Stimulated activated CD4-positive, alpha-beta T cell treated with anti-CD3 and anti-CD28 coated beads, Interleukin-1b, Interleukin-23, amount 100 ng/mL, for 4 hours (primary cell): ENCODE results near the gene FANCE.
"Not testable (repeated sequence)": the region's sequence is repeated elsewhere in the genome, so short reads cannot be mapped to it uniquely, and the experiment has no call there.

Experiments used
- DNase-seq, 2 donors: peaks; one replicate each; pipeline ENCODE4 v3.0.0-alpha.2; 2020; ENCODE audit warnings: low read depth in 2 of 2

FANCE gene

DNA sequence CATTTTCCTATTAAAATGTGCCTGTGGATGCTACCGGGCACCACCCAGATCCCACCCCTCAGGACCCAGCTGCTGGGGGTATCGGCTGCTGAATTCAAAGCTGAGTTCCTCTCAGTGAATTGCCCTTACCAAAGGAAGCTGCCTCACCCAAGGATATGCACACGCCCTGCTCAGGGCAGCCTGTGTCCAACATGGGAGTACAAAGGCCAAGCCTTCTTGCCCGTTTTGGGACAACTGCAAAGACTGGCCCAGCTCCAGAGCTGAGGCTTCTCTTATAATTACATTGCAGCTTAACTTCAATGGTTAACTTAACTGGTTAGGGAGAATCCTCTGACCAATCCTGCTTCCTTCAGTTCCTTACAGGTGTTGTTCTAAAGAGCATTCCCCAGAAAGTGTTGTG lies 19.8 kb upstream of the FANCE start:
- DNase-seq = no peak

GRCh38 chr6:35432702-35433101 lies 19.4 kb upstream of the FANCE start:
- DNase-seq = not testable (repeated sequence)

DNA sequence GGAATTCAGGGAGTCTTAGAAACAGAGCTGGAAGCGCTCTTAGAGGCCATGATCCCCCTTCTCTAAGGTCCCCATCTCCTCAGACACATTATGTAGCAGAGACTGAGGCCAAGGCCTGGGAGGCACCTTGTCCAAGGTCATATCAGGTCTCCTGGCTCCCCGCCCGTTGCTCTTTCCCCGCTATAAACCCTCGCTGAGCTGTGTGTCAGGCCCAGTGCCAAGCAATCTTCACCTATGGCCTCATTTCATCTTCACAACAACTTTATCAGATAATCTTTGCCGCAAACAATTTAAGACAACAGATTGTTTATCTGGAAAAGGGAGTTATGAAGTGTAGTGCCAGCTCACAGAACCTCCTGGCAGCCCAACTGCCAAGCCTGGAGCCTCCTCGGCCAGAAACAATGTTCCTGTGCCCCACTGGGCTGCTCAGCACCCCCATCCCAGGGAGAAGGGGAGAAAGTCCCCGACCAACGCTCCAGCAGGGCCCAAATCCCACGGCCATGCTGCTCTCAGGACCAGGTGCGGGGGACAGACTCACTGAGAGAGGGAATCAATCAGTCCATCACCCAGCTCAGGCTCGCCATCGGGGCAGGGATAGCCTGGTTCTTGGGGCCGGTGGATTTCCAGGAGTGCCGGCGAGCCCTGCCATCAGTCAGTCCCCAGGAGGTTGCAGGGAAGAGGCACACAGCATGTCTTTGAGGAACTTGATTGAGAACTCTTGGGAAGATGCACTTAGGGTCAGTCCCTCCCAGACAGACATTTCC lies 16.9 kb upstream of the FANCE start:
- DNase-seq = no peak

- no peak for DNase-seq
Observed at GRCh38 chr6:35436071-35436857, 15.9 kb upstream of the FANCE start.

DNA sequence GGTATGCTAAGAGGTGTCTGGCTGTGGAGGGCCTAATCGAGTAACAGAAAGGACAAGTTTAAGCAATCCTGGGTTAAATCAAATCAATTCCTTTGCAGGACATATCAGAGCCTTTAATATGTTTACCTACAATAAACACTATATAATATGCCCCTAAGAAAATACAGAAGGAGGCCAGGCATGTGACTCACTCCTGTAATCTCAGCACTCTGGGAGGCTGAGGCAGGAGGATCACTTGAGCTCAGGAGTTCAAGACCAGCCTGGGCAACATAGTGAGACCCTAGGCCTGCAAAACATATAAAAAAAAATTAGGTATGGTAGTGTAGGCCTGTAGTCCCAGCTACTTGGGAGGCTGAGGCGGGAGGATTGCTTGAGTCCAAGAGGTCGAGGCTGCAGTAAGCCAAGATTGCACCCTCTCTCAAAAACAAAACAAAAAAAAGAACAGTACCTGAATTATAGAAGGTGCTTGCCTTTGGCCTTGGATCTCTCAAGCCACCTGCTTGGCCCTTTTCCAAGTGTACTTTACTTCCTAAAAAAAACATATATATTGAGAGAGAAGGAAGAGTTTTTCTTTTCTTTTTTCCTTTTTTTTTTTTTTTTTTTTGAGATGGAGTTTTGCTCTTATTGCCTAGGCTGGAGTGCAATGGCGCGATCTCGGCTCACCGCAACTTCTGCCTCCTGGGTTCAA lies 13.6 kb upstream of the FANCE start:
- not testable (repeated sequence) for DNase-seq

DNA sequence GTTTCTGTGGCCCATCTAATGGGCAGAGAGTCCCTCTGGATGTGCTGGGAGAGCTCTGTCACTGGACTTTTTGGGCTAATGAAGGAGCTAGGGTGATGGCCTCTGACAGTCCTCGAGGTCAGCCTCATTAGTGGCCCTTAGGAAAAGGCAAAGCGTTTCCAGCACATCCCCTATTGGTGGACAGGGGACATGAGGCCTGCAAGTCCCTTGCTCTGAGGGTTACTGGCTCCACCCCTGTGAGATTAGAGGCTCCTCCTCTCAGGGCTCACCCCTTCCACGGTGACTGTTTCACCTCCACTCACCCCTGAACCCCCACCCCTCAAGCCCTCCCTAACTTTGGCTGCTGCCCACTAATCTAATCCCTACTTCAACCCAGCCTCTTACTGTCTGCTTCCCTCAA lies 12.8 kb upstream of the FANCE start:
- DNase-seq = no peak

DNA sequence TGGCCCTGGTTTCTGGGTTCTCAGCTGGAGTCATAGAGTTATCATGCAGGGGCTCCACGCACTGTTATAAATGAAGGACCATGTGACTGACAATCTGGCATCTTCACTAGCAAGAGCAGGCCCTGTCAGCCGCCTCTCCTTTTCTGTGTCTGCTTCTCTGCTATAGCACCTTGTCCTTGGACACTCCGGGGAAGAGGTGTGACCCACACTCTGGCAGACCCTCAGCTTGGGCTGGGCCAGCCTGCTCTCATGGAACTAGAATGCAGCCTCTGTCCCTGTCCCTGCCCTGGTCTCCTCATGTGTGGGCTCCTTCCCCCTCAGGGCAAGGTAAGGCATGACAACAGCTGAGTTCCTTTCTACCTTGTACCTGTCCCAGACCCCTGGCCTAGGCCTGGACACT lies 10.9 kb upstream of the FANCE start:
- no peak for DNase-seq

DNA sequence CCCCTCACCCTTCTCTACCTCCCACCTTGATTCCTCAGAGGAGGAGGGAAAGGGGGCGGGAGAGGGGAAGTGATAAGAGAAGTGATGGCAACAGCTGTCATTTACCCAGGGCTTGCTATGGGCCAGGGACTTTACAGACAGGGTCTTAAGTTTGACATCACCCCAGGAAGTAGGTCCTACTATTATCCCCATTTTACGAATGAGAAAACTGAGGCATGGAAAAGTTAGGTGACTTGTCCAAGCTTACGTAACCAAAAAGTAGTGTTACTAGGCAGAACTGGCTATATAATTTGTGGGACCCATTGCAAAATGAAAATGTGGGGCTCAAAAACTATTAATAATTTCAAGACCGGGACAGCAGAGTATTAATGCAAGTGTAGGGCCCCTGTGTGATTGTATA lies 10.5 kb upstream of the FANCE start:
- no peak for DNase-seq

GRCh38 chr6:35442693-35443092 lies 9.4 kb upstream of the FANCE start:
- DNase-seq = no peak

DNA sequence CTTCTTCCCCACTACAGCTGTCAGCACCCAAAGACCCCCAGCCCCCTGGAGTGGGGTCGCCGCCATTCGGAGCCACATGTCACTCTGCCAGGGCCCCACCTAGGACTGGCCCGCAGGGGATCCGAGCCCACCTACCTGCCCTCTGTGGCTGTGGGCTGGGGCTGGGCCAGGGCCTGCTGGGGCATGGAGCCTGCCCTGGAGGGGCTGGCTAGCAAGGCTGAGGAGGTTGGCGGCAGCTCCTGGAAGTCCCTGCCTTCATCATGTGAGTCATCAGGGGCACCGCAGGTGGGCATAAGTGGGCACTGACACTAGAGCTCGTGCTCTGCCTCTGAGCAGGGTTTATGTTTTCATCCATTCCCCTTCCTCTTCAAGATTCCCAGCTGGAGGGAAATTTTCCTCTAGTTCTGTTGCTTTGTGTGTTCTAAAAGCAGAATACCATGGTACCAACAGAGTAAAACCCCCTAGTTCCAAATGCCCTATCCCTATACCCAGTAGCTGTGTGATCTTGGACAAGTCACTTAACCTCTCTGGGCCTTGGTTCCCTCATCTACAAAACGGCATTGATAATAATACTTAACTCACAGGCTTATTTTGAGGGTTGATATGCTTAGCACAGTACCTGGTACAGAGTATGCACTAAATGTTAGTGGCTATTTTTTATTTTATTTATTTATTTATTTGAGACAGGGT lies 8.7 kb upstream of the FANCE start:
- no peak for DNase-seq

DNA sequence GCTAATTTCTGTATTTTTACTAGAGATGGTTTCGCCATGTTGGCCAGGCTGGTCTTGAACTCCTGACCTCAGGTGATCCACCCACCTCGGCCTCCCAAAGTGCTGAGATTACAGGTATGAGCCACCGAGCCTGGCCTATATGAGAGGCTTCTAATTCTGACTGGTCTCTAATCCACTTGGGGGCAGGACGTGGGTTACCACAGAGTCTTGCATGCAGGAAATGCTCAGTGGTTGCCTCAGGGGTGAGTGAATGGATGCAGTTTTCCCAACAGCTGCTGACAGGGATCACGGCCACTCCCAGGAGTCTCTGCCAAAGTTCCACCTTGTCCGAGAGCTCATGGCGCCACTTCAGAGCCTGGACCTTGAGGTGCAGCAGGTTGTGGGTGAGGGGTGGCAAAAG lies 6.4 kb upstream of the FANCE start:
- no peak for DNase-seq

- no peak for DNase-seq
Observed at GRCh38 chr6:35448191-35448590, 3.9 kb upstream of the FANCE start.

DNA sequence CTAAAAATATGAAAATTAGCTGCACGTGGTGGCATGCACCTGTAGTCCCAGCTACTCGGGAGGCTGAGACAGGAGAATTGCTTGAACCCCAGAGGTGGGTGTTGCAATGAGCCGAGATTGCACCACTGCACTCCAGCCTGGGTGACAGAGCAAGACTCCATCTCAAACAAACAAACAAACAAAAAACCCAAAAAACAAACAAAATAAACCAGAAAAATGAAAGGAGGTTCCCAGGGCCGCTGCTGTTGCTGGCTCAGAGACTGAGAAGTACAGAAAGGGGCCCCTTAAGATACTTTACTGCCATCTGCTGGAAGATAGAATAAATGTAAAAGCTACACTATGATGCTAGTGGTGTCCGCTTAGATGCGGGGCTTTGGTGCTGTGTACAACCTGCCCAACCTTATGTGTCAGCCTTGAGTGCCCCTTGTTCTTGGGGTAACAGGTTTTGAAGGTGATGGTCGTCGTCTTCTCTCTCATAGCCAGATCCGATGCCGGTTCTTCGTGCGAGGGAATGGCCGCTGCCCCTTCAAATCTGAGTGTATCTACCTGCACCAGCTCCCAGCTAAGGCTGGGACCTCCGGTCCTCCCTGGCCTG lies 2.8 kb upstream of the FANCE start:
- DNase-seq = no peak

DNA sequence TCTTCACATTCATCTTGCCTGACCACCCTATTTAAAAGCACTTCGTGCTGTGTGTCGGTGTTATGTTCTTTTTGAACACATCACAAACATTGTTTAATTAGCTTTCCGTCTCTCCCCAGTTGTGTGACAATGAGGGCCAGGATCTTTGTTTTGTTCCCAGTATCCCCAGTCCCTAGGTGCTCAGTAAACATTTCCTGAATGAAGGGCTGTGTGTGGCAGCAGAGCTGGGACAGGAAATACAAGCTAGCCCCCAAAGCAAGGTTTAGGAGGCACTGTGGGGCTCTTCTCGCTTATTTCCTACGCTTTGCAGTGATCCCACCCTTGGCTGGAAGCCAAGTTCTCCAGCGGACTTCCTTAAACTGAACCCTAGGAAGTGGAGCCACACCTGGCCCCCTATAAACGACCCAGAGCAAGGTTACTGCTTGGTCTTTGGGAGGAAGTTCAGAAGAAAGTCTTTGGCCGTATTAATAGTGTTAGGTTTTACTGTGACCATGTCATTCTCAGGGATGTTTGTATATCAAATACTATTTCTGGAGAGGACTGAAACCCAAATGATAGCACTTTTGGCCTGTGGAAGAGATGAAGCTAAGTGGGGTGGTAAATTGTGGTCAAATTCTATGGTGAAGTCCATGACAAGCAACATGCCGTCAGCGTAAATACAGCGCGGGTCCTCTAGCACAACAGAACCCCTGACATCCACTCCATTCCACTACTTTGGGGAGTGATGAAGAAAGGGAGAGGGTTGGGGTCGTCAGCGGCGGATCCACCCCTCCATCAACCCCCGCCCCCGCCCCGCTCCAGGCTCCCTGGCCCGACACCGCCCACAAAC lies 570 bp upstream of the FANCE start:
- no peak for DNase-seq

GRCh38 chr6:35453236-35453635 lies 1.1 kb downstream of the FANCE start:
- DNase-seq = no peak

DNA sequence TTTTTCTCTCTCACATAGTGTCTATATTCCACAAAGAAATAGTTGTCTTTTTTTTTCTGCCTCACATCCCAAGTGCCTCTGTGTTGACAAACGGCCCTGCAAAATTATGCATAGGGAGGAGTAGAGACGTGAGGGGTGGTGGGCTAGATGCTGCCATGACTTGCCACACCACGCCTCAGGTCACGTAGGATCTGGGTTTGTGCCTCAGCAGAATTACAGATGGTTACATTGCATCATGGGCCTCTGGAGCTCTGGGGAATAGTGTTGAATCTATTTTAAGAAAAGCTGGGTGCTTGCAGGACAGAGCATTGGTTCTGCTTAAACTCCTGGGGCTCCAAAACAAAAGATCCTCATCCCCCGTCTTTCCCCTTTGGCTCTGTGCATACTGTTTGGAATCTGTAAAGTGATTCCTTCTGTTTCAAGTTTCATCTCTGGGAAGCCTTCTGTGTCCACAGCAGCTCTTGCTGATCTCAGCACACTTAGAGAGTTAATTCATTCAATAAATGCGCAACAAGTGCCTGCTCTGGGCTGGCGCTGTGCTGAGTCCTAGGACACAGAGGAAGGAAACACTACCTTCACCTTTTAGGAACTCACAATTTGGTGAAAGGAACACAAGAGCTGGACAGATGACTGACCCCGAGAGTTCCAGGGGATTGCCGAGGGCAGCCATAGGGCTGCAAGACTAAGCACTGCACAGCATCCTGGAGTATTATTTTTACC lies 2.4 kb downstream of the FANCE start:
- no peak for DNase-seq

GRCh38 chr6:35457907-35458306 lies 5.8 kb downstream of the FANCE start:
- no peak for DNase-seq

GRCh38 chr6:35461270-35461669 lies 9.1 kb downstream of the FANCE start:
- DNase-seq = no peak

GRCh38 chr6:35463292-35463691 lies 11.2 kb downstream of the FANCE start:
- DNase-seq = no peak

- DNase-seq = no peak
Observed at GRCh38 chr6:35465646-35466045, 13.5 kb downstream of the FANCE start.
